Measurements from ENCODE around the gene AK4. TPM values are rescaled to one million over a fixed set of nuclear protein-coding genes. Genes with fewer than 3 reads are reported as not detected.
"Not testable (repeated sequence)": the region's sequence is repeated elsewhere in the genome, so short reads cannot be mapped to it uniquely, and the experiment has no call there.

The AK4 gene
- total RNA-seq, 1 donor from 2014 or later: 4.6 TPM

DNA sequence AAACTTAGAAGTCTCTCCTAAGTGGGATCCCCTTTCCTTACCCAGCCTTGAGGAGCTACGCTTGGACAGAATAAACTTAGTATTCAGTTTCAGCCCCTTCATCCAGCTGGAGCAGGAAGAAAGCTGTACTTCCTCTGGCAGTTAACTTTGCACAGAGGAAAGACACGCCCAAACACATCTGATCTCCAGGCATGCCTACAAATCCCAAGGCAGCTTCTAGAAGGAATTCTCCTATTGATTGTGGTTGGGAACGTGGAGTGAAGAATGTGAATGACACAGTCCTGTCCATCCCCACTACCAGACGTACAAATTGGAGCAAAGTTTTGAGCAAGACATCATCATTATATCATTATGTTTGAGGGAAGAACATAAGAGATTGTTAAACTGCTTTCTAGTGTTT, 6.6 kb upstream of the AK4 start:
- Histone ChIP-seq H3K4me1 (no peaks in the 10 kb centered on the region), H3K27me3 (peaks cover 15% of the 10 kb centered on the region), H3K36me3 (no peaks in the 10 kb centered on the region), H3K27ac (no peak overlapping the region), H3K4me3 (no peak overlapping the region), H3K9me3 (no peaks in the 10 kb centered on the region)
- no peak for ATAC-seq
- TF ChIP-seq, protein P1, sequence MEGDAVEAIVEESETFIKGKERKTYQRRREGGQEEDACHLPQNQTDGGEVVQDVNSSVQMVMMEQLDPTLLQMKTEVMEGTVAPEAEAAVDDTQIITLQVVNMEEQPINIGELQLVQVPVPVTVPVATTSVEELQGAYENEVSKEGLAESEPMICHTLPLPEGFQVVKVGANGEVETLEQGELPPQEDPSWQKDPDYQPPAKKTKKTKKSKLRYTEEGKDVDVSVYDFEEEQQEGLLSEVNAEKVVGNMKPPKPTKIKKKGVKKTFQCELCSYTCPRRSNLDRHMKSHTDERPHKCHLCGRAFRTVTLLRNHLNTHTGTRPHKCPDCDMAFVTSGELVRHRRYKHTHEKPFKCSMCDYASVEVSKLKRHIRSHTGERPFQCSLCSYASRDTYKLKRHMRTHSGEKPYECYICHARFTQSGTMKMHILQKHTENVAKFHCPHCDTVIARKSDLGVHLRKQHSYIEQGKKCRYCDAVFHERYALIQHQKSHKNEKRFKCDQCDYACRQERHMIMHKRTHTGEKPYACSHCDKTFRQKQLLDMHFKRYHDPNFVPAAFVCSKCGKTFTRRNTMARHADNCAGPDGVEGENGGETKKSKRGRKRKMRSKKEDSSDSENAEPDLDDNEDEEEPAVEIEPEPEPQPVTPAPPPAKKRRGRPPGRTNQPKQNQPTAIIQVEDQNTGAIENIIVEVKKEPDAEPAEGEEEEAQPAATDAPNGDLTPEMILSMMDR (IDR thresholded peaks at IDR 0.05): no peak
- DNase-seq: no peak
- intact Hi-C loops (cut with DNase I): no loop called here

DNA sequence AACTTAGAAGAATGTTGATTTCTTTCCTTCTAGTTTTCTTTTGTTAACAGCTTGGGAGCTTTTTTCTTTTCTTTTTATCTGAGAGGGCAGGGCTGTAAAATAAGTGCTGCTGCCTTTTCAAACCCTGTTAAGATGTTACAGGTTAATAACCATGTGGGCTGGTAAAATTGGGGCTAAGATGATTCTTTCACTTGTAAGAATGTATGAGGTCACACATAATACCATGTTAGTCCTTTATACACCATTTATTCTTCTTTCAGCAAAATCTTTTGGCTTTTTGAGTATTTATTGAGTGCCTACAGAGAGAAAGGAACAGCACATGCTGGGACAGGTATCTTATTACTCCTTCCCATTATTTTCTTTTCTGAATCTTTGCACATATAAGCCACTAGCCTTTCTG, 6.1 kb upstream of the AK4 start:
- no peaks in the 10 kb centered on the region for H3K9me3 ChIP-seq
- no peaks in the 10 kb centered on the region for H3K4me1 ChIP-seq
- intact Hi-C loops (cut with DNase I): no loop called here
- no peaks in the 10 kb centered on the region for H3K36me3 ChIP-seq
- no peak overlapping the region for H3K27ac ChIP-seq
- no peak for ATAC-seq
- peaks cover 20% of the 10 kb centered on the region for H3K27me3 ChIP-seq
- no peak overlapping the region for H3K4me3 ChIP-seq
- TF ChIP-seq, protein P1 (IDR thresholded peaks at IDR 0.05): no peak
- no peak for DNase-seq

DNA sequence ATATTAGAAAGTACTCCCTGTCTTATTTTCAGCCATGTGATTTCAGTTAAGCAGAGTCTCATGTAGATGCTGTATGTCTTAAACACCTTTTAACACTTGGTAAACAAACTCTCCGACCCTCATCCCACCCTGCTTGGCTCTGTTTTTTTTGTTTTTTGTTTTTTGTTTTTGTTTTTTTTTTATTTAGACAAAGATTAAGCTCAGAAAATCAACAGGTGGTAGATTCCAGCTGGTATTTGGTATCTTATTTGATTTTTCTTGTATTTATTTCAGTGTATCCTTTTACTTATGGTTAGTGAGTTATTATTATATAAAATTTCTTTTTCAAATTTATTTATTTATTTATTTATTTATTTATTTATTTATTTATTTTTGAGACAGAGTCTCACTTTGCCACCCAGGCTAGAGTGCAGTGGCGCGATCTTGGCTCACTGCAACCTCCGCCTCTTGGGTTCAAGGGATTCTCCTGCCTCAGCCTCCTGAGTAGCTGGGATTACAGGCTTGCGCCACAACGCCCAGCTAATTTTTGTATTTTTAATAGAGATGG, 4.8 kb upstream of the AK4 start:
- ATAC-seq; DNase-seq; H3K4me1 ChIP-seq; H3K27ac ChIP-seq; intact Hi-C loops (cut with DNase I); H3K9me3 ChIP-seq; H3K4me3 ChIP-seq; H3K36me3 ChIP-seq: not testable (repeated sequence)
- H3K27me3 ChIP-seq: peaks cover 25% of the 10 kb centered on the region

DNA sequence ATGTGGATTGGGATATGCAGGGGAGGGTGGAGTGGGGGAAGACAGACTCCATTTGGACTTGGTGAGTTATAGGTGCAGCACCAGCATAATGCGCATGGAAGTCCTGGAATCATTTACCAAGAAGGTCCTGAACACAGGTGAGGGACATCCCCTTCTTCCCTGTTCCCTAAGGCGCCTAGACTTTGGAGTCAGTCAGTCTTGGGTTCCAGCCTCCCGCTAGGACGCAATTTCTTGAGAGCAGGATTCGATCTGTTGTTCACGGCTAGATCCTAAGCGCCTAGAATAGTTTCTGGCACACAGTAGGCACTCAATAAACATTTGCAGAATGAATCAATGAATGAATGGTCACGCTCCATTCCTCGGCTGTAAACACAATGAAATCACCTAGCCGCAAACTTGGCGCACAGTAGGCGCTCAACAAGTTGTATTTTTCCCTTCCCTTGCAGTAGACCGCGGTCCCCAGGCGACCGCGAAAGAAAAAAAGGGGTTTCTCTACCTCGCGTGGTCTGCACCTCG, 1.0 kb upstream of the AK4 start:
- DNase-seq: no peak
- peak overlapping the region; percentile 66 for H3K4me3 ChIP-seq
- TF ChIP-seq, protein P1 (IDR thresholded peaks at IDR 0.05): no peak
- H3K27ac ChIP-seq: no peak overlapping the region
- intact Hi-C loops (cut with DNase I): no loop called here
- H3K4me1 ChIP-seq: no peaks in the 10 kb centered on the region
- H3K36me3 ChIP-seq: no peaks in the 10 kb centered on the region
- no peaks in the 10 kb centered on the region for H3K9me3 ChIP-seq
- H3K27me3 ChIP-seq: peaks cover 25% of the 10 kb centered on the region
- ATAC-seq: no peak

DNA sequence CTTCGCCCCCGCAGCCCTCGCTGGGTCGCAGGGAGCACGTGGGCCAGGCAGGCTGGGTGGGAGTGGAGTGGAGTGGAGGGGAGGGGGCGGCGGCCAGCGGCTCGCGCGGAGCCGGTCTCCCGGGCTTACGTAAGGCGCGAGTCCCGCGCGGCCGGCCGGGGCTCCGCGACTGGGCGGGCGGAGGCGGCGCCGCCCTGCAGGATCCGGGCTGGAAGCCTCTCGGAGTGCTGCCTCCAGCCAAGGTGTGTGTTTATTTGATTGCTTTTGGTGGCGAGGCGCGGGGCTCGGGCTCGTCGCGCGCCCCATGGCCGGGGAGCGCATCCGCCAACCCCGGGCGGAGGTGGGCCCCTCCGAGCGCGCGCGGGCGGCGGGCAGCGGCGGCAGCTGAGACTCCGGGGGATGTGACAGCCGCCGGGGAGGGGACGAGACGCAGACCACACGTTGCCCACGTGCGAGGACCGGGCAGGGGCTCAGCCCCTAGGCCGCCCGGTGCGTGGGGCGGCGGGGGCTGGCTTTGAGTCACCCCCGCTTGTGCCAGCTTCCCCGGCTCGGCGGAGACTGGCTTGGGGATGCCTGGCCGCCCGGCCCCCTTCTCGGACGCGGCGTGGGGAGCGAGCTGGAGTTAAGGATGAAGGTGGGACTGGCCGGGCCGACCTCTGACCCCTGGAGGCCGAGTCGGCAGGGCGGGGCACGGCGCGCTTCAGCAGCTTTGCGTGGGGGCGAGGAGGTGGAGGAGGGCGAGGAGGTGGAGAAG, 402 bp upstream of the AK4 start:
- Histone ChIP-seq H3K4me1 (no peaks in the 10 kb centered on the region), H3K27me3 (peaks cover 25% of the 10 kb centered on the region), H3K36me3 (no peaks in the 10 kb centered on the region), H3K9me3 (no peaks in the 10 kb centered on the region), H3K4me3 (peak overlapping the region; percentile 66), H3K27ac (no peak overlapping the region)
- ATAC-seq (peak; percentile 73), DNase-seq (peak; percentile 67)
- intact Hi-C loops (cut with DNase I): no loop called here
- TF ChIP-seq, protein P1 (IDR thresholded peaks at IDR 0.05): no peak

DNA sequence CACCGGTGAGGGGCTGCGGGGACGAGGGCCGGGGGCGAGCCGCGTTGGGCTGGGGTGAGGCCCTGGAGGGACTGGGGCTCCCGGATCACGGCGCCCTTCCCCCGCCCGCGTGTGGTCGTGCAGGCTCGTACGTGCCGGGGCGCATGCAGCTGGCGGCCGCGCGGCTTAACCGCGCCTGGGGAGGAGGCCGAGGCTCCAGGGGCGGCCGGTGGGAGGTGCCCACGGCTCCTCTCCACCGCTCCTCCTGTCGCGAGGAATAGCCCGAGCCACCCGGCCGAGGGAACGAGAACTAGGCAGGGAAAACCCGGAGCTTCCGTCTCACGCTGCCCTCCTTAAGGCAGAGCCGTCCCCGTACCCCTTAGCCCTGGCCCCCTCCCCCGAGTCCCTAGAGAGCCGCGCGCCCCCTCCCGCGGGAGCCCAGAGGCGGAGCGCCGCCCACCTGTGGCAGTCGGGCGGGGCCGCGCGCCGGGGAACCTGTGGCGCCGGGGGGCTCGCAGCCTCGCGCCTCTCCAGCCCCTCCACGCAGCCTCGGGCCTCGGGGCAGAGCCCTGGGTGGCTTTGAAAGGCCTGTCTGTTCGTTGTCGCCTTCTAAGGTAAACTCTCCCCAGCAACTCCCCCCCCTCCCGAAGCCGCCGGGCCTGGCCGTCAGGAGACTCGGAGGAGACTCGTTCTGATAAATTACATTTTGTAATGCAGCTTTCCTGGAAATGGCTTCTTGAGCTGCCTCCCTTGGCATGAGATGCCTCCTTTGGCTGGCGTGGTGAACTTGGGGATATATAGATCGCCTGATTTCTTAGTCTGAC, 746 bp downstream of the AK4 start:
- Histone ChIP-seq H3K4me1 (no peaks in the 10 kb centered on the region), H3K36me3 (no peaks in the 10 kb centered on the region), H3K4me3 (peak overlapping the region; percentile 66), H3K9me3 (no peaks in the 10 kb centered on the region), H3K27ac (no peak overlapping the region), H3K27me3 (peaks cover 25% of the 10 kb centered on the region)
- ATAC-seq (peak; percentile 64), DNase-seq (peak; percentile 70)
- intact Hi-C loops (cut with DNase I): no loop called here
- TF ChIP-seq, protein P1 (IDR thresholded peaks at IDR 0.05): no peak

Data from upper lobe of right lung (tissue), 1 donor.